HS-27A (cell line): ENCODE measurements around the gene MDFIC.
"Not testable (repeated sequence)": the region's sequence is repeated elsewhere in the genome, so short reads cannot be mapped to it uniquely, and the experiment has no call there.

ENCODE experiments used
- DNase-seq: peaks from one replicate; pipeline ENCODE4 v3.0.0-alpha.2; 2012; ENCODE audit warnings: low read depth, missing footprints

MDFIC gene, protein sequence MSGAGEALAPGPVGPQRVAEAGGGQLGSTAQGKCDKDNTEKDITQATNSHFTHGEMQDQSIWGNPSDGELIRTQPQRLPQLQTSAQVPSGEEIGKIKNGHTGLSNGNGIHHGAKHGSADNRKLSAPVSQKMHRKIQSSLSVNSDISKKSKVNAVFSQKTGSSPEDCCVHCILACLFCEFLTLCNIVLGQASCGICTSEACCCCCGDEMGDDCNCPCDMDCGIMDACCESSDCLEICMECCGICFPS

DNA sequence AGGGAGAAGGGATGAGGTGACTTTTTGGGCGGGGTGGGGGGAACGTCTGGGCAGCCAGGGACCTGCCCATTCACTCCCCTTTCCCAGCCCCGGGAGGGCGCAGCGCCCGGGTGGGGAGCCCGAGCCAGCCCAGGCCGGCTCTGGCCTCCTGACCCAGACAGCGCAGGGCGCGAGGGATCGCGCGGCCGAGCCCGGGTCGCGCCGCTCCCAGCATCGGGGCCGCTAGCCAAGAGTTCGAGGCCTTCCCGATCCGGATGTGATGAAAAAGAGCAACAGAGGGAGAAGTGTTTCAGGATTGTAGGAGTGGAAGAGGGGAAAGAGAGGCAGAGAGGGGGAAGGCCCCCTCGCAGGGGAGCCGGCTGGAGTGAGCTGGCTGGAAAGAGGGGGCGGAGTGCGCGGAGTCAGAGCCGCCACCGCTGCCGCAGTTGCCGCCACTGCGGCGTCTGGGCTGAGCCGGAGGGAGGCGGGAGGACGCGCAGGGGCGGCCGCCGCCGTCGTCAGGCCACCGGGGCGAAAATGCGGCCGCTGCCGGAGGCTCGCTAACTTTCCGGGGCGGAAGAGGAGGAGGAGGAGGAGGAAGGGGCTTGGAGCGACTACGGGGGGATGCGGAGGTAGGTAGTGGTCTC, at the start of gene MDFIC:
MDFIC (plus strand) TSS at position 69 of the 626 bp plus-strand sequence. CDS start 940 bp downstream, outside the sequence.
- DNase-seq, result no peak

DNA sequence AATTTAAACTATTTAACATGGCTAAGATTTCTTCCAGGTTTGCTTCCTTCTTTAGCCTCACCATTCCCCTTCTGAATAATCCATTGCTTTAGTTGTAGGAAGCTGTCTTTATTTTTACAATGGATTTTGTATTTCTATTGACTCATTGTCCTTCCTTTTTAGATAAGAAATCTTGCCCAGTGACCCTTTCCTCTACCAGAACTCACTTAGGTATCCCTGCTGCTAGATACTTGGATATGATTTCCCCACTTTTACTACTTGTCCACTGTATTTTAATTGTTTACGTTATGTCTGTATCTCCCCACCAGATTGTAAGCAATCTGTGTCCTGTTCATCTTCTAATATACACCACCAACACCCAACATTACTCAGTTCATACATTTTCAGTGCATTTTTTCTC, 47.7 kb upstream of the MDFIC start:
- no peak for DNase-seq

GRCh38 chr7:114875186-114875585, 46.7 kb upstream of the MDFIC start:
- DNase-seq, result no peak

DNA sequence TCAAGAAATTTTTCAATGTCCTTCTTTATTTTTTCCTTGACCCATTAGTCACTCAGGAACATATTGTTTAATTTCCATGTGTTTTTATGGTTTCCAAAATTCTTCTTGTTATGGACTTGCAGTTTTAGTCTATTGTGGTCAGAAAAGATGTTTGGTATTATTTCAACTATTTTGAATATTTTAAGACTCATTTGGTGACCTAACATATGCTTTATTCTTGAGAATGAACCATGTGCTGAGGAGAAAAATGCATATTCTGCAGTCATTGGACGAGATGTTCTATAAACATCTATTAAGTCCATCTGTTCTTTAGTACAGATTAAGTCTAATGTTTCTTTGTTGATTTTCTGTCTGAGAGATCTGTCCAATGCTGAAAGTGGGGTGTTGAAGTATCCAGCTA, 42.3 kb upstream of the MDFIC start:
- no peak for DNase-seq

GRCh38 chr7:114885836-114886235, 36.1 kb upstream of the MDFIC start:
- DNase-seq, result no peak

DNA sequence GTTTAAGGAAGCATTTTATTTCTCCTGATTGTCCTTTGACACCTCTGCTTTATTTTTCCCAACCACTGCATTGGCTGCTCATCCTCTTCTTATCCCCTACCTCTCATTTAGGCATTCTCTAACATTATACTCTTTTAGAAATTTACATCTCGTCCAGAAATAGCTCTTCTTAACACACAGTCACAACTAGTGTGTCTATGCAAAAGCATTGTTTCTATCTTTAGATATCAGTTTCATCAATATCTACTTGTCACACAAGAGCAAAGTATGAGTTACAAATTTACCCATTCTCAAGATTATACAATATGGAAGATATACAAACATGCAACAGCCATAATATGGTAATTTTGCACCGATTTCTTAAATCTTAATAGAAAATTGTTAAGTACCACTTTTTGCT, 35.7 kb upstream of the MDFIC start:
- DNase-seq, result no peak

- DNase-seq, result not testable (repeated sequence)
Observed at GRCh38 chr7:114889116-114889515, 32.8 kb upstream of the MDFIC start.

- DNase-seq, result peak; percentile 55
Observed at GRCh38 chr7:114889646-114890285, 32.1 kb upstream of the MDFIC start.

DNA sequence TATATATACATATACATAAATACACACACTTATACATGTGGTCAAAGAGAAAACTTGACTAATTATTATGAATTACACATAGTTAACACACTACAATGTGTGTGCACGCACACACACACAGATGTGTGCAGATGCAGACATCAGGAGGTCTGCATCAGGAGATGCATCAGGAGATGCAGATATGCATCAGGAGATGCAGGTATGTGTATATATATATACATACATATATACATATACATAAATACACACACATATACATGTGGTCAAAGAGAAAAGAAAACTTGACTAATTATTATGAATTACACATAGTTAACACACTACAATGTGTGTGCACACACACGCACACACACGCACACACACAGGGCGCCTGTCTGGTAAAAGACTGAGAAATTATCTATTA, 31.3 kb upstream of the MDFIC start:
- no peak for DNase-seq

DNA sequence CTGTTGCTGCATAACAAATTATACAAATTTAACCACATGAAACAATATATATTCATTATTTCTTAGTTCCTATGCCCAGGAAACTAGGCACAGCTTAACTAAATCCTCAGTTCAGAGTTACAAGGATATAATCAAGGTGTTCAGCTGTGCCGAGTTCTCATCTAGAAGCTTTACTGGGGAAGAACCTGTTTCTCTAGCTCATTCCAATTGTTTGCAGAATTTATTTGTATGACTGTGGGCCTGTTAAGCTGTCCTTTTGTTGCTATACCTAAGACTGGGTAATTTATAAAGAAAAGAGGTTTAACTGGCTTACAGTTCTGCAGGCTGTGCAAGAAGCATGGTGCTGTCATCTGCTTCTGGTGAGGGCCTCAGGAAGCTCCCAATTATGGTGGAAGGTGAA, 21.8 kb upstream of the MDFIC start:
- no peak for DNase-seq

DNA sequence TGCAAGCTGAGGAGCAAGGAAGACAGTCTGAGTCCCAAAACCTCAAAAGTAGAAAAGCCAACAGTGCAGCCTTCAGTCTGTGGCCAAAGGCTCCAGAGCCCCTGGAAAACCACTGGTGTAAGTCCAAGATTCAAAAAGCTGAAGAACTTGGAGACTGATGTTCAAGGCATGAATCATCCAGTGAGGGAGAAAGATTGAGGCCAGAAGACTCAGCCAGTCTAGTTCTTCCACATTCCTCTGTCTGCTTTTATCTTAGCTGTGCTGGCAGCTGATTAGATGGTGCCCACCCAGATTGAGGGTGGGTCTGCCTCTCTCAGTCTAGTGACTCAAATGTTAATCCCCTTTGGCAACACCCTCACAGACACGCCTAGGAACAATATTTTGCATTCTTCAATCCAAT, 20.1 kb upstream of the MDFIC start:
- no peak for DNase-seq

DNA sequence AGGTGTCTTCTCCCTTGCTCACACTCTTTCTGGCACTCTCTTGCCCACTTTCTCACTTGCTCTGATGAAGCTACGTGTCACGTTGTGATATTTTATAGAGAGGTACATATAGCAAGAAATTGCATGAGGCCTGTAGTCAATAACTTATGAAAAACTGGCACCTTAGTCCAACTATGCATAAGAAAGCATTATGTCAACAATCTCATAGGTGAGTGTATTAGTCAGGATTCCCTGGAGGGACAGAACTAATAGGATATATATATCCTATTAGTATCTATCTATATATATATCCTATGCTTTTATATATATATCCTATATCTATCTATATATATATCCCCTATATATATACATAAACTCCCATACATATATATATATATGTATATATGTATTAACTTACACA, 18.8 kb upstream of the MDFIC start:
- no peak for DNase-seq

DNA sequence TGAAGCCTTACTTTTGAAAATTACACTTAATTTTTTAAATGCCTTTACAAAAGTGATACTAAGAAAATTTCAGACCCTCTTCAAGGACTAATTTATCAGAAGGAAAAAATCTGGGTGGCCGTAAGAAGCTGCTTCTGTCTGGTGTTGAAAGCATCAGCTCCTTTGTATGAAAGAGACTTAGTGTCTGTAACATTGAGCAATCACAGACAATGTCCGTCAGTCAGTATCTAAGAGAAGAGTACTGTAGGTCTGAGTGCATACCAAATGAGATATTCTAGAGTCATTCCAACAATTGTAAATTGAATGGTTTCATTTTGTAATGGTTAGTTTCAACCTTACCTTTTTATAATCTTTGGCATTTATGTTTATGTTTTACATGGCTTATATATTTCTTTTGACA, 11.1 kb upstream of the MDFIC start:
- DNase-seq, result no peak

DNA sequence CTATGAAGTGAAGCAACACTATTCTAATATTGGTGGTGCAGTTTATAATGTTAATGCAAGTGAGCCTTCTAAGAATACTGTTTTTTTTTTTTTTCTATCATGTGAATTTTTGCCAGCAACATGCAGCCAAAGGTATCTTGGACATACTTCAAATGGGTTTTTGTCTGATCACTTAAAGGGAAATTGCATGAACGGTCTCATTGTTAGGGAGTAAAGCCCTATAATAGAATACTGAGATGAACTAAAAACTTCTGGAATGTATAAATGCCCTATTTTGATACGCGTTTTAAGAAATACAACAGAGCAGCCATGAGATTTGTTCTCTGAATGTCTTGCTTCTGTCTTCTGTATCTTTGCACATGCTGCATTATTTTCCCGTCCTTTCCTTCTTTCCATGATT, 10.5 kb upstream of the MDFIC start:
- DNase-seq, result no peak

DNA sequence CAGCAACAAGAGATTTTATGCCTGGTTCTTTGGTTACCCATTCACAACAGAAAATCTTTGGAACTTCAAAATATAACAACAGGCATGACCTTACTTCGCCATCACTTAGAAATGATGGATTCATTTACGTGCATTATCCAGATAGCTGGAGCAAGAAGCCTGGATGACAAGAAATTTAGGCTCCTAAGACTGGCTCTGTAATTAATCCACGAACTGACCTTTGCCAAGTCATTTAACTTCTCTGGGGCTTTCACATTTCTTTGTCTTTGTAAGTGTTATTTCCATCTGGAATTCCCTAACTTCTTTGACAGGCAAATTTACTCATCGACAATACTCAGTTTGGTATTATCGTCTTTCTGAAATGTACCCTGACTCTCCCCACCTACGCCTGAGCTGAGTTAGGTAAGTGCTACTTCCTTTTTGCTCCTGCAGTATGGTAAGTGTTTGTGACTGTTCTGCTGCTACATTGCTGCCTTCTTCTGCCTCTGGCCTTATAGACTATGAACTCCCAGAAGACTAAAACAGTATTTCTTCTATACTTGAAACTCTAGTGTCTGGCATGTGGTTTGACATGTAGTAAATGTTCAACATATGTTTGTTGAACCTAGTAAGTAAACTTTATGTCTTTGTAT, 5.5 kb upstream of the MDFIC start:
- DNase-seq, result no peak

DNA sequence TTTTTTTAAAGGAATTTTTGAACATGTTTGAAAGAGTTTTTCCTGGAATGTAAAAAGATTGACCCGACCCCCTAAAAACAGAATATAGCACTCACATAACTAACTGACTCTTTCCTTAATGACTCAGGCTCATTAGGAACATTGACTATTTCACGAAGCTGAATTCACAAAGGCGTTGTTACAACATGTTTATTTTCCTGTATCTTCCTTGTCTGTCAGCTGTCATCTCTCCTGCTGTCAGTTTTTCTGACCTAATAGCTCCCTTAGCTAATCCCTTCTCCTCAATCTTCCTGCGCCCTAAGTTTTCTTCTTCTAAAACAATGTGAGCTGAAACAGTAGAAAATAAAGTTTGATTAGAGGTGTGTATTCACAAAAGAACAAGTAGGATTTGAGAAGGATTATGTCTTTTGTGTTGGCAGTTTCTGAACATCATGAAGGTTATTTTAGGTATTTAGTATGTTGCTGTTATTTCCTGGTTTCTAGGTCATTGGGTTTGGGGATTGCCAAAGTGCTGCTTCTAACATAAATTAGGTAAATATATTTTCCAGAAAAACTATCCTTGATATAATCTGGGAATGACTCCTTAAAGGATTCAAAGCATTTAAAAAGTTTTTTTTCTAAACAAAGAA, 4.6 kb upstream of the MDFIC start:
- no peak for DNase-seq

- DNase-seq, result no peak
Observed at GRCh38 chr7:114919587-114919986, 2.3 kb upstream of the MDFIC start.

DNA sequence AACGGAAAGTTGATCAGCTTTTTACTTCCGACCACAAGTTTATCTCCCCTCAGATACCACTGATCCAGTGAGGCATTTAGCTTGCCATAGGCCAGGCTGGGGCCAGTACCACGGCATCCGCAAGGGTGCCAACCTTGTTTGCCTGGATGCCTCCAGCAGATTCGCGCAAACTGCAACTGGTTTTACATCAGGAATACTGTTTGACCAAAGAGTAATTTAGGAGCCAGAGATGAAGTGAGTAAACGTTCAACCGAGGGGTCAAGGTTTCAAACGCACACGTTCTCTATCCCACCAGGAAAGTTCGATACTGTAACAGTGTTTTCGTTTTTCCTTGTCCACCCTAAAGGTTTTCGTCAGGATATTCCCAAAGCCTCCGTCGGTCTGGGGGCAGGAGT, 266 bp upstream of the MDFIC start:
- no peak for DNase-seq

GRCh38 chr7:114922652-114923402, 933 bp downstream of the MDFIC start:
- DNase-seq, result no peak

DNA sequence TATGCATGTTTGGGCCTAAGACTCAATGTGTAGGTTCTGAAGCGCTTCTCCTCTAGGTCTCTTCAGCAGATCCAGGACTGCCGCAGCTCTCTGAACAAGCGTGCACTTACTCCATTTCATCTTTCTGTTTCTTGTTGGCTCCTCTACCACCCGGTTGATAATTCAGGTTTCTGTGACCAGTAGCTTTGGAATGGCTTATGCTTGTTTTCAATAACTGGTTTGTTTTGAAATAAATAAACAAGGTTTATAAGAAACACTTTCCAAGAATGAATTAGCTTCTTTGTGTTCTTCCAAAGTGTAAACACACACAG, 1.5 kb downstream of the MDFIC start:
- no peak for DNase-seq

- DNase-seq, result no peak
Observed at GRCh38 chr7:114924038-114924712, 2.3 kb downstream of the MDFIC start.

DNA sequence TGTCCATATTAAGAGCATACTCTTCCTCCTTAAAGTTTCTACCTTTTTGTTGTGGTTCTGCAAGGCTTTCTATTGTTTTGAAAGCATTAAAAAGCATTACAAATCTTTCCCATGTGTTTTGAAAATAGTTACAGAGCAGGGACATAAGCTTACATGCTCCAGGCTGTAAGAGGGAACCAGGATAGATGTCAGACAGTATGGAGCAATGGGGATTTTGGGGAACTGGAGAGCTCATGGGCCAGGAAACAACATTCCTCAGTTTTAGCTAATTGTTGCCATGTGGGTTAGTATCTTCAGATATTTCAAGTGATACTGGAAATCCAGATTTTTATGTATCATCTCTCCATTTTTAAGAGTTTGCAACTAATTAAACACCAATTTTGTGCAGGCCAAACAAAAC, 3.5 kb downstream of the MDFIC start:
- no peak for DNase-seq
